ENCODE measurements around the gene APP.

Gene APP

GRCh38 chr21:25934130-25934529 lies 236.4 kb downstream of the APP start:
- no peak overlapping the region for H3K4me3 ChIP-seq (ENCODE audit: low read length)
- no peak overlapping the region for H3K27ac ChIP-seq (ENCODE audit: low read length)
- H4K20me1 ChIP-seq (ENCODE audit: insufficient read depth, low read length): no peaks in the 10 kb centered on the region
- H3K4me1 ChIP-seq (ENCODE audit: low read length): peaks cover 6% of the 10 kb centered on the region
- no peaks in the 10 kb centered on the region for H3K27me3 ChIP-seq (replicated peaks; ENCODE audit: insufficient read depth, low read length)
- no peaks in the 10 kb centered on the region for H3K9me3 ChIP-seq (replicated peaks; ENCODE audit: insufficient read depth, low read length)
- no peak overlapping the region for H3K9ac ChIP-seq (ENCODE audit: low read length)
- no peaks in the 10 kb centered on the region for H3K36me3 ChIP-seq (replicated peaks; ENCODE audit: insufficient read depth, low read length)
- TF ChIP-seq EZH2phosphoT487 (IDR thresholded peaks at IDR 0.05; ENCODE audit: low read length): no peak
- TF ChIP-seq EZH2 (optimal IDR thresholded peaks at IDR 0.05; ENCODE audit: low read depth, low read length): no peak
- TF ChIP-seq, protein P1, sequence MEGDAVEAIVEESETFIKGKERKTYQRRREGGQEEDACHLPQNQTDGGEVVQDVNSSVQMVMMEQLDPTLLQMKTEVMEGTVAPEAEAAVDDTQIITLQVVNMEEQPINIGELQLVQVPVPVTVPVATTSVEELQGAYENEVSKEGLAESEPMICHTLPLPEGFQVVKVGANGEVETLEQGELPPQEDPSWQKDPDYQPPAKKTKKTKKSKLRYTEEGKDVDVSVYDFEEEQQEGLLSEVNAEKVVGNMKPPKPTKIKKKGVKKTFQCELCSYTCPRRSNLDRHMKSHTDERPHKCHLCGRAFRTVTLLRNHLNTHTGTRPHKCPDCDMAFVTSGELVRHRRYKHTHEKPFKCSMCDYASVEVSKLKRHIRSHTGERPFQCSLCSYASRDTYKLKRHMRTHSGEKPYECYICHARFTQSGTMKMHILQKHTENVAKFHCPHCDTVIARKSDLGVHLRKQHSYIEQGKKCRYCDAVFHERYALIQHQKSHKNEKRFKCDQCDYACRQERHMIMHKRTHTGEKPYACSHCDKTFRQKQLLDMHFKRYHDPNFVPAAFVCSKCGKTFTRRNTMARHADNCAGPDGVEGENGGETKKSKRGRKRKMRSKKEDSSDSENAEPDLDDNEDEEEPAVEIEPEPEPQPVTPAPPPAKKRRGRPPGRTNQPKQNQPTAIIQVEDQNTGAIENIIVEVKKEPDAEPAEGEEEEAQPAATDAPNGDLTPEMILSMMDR (IDR thresholded peaks at IDR 0.05; ENCODE audit: low read length): no peak
- H3F3A ChIP-seq (ENCODE audit: insufficient read depth, low read length): no peaks in the 10 kb centered on the region
- no peaks in the 10 kb centered on the region for H3K9me2 ChIP-seq (replicated peaks; ENCODE audit: insufficient read depth, low read length)
- H2AFZ ChIP-seq (ENCODE audit: low read length): no peak overlapping the region
- DNase-seq: no peak
- H3K4me2 ChIP-seq (ENCODE audit: low read depth, low read length): no peak overlapping the region
- no peaks in the 10 kb centered on the region for H3K79me2 ChIP-seq (ENCODE audit: low read length)

DNA sequence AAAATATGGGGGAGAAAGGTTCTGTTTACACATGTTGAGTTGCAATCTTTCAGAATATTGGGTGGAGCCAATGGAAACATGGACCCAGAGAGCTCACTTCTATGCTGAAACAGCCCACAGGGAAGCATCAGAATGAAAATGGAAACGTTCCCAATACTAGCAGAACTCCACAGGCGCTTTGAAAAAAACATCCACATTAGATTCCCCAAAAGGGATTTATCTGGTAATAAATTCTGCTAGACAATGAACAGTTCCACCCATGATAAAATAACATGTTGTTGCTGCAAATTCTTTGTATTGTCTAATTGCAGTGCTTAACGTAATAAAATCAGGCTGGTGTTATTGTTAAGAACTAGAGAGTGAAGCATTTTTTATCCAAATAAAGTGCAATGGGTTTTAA lies 238.8 kb downstream of the APP start:
- no peaks in the 10 kb centered on the region for H3K79me2 ChIP-seq (ENCODE audit: low read length)
- H3K4me2 ChIP-seq (ENCODE audit: low read depth, low read length): no peak overlapping the region
- no peak overlapping the region for H2AFZ ChIP-seq (ENCODE audit: low read length)
- no peak for DNase-seq
- no peak for TF ChIP-seq EZH2phosphoT487 (IDR thresholded peaks at IDR 0.05; ENCODE audit: low read length)
- TF ChIP-seq, protein P1 (IDR thresholded peaks at IDR 0.05; ENCODE audit: low read length): no peak
- no peak for TF ChIP-seq EZH2 (optimal IDR thresholded peaks at IDR 0.05; ENCODE audit: low read depth, low read length)
- H3K9me3 ChIP-seq (replicated peaks; ENCODE audit: insufficient read depth, low read length): no peaks in the 10 kb centered on the region
- H3K27me3 ChIP-seq (replicated peaks; ENCODE audit: insufficient read depth, low read length): no peaks in the 10 kb centered on the region
- no peaks in the 10 kb centered on the region for H4K20me1 ChIP-seq (ENCODE audit: insufficient read depth, low read length)
- no peak overlapping the region for H3K4me3 ChIP-seq (ENCODE audit: low read length)
- no peak overlapping the region for H3K27ac ChIP-seq (ENCODE audit: low read length)
- no peaks in the 10 kb centered on the region for H3K36me3 ChIP-seq (replicated peaks; ENCODE audit: insufficient read depth, low read length)
- H3K9me2 ChIP-seq (replicated peaks; ENCODE audit: insufficient read depth, low read length): no peaks in the 10 kb centered on the region
- H3K4me1 ChIP-seq (ENCODE audit: low read length): no peaks in the 10 kb centered on the region
- H3K9ac ChIP-seq (ENCODE audit: low read length): no peak overlapping the region
- H3F3A ChIP-seq (ENCODE audit: insufficient read depth, low read length): no peaks in the 10 kb centered on the region

GRCh38 chr21:25929856-25930520 lies 240.6 kb downstream of the APP start:
- Histone ChIP-seq H3K9me3 (replicated peaks; ENCODE audit: insufficient read depth, low read length) (no peaks in the 10 kb centered on the region), H3K9me2 (replicated peaks; ENCODE audit: insufficient read depth, low read length) (no peaks in the 10 kb centered on the region), H3K4me1 (ENCODE audit: low read length) (no peaks in the 10 kb centered on the region), H3K9ac (ENCODE audit: low read length) (no peak overlapping the region), H3K79me2 (ENCODE audit: low read length) (no peaks in the 10 kb centered on the region), H3K36me3 (replicated peaks; ENCODE audit: insufficient read depth, low read length) (no peaks in the 10 kb centered on the region), H3K27me3 (replicated peaks; ENCODE audit: insufficient read depth, low read length) (no peaks in the 10 kb centered on the region), H3F3A (ENCODE audit: insufficient read depth, low read length) (no peaks in the 10 kb centered on the region), H3K4me3 (ENCODE audit: low read length) (no peak overlapping the region), H3K4me2 (ENCODE audit: low read depth, low read length) (no peak overlapping the region), H3K27ac (ENCODE audit: low read length) (no peak overlapping the region), H4K20me1 (ENCODE audit: insufficient read depth, low read length) (no peaks in the 10 kb centered on the region), H2AFZ (ENCODE audit: low read length) (no peak overlapping the region)
- no peak for DNase-seq
- TF ChIP-seq EZH2phosphoT487 (IDR thresholded peaks at IDR 0.05; ENCODE audit: low read length) (no peak), EZH2 (optimal IDR thresholded peaks at IDR 0.05; ENCODE audit: low read depth, low read length) (no peak)
- TF ChIP-seq, protein P1 (IDR thresholded peaks at IDR 0.05; ENCODE audit: low read length): no peak
